ENCODE measurements around the gene SNUPN. TPM values are rescaled to one million over a fixed set of nuclear protein-coding genes. Genes with fewer than 3 reads are reported as not detected.
"Not testable (repeated sequence)": the region's sequence is repeated elsewhere in the genome, so short reads cannot be mapped to it uniquely, and the experiment has no call there.

The SNUPN gene
- total RNA-seq, 2 experiments from 2014 or later: 28.2 to 28.5 TPM

GRCh38 chr15:75639191-75639708 lies 13.7 kb upstream of the SNUPN start:
- TF ChIP-seq CTCF (IDR thresholded peaks at IDR 0.05): no peak
- Mint-ChIP-seq H3K4me1 (ENCODE audit: low read depth) (peaks cover 23% of the 10 kb centered on the region), H3K36me3 (ENCODE audit: low read depth) (peaks cover 25% of the 10 kb centered on the region), H3K27ac (peak overlapping the region; percentile 90), H3K27me3 (no peaks in the 10 kb centered on the region), H3K9me3 (no peaks in the 10 kb centered on the region), H3K4me3 (peak overlapping the region; percentile 90)
- ChIA-PET POLR2A (interaction anchor here (0.8 to 5.8 kb wide), 11 partner anchors 12 to 271 kb away, joined by 3 to 77 read pairs (median 8); partner anchors contain the start of genes MAN2C1, PTPN9, SIN3A and SNUPN), CTCF (interaction anchor here (0.9 to 5.5 kb wide), 9 partner anchors 9 to 272 kb away, joined by 3 to 37 read pairs (median 7); partner anchors contain the start of genes MAN2C1, PTPN9, SIN3A and SNUPN)
- intact Hi-C loops (cut with micrococcal nuclease): no loop called here
- ATAC-seq (no peak), DNase-seq (no peak)

- intact Hi-C loops (cut with micrococcal nuclease): no loop called here
- DNase-seq (no peak), ATAC-seq (no peak)
- Mint-ChIP-seq H3K4me3 (peak overlapping the region; percentile 90), H3K27me3 (no peaks in the 10 kb centered on the region), H3K9me3 (no peaks in the 10 kb centered on the region), H3K4me1 (ENCODE audit: low read depth) (peaks cover 23% of the 10 kb centered on the region), H3K36me3 (ENCODE audit: low read depth) (peaks cover 25% of the 10 kb centered on the region), H3K27ac (peak overlapping the region; percentile 38)
- no peak for TF ChIP-seq CTCF (IDR thresholded peaks at IDR 0.05)
- CTCF ChIA-PET: interaction anchor here (1.2 to 5.5 kb wide), 7 partner anchors 9 to 270 kb away, joined by 3 to 37 read pairs (median 7); partner anchors contain the start of genes MAN2C1, PTPN9, SNUPN and SNX33
- POLR2A ChIA-PET: interaction anchor here (0.6 to 5.8 kb wide), 5 partner anchors 11 to 791 kb away, joined by 3 to 77 read pairs (median 4); partner anchors contain the start of genes SIN3A and SNUPN
These were observed 11.9 kb upstream of the SNUPN start for GRCh38 chr15:75637245-75638009.

- Mint-ChIP-seq H3K4me3 (no peak overlapping the region), H3K27me3 (no peaks in the 10 kb centered on the region), H3K4me1 (ENCODE audit: low read depth) (peaks cover 21% of the 10 kb centered on the region), H3K27ac (no peak overlapping the region), H3K9me3 (no peaks in the 10 kb centered on the region), H3K36me3 (ENCODE audit: low read depth) (peaks cover 25% of the 10 kb centered on the region)
- ChIA-PET CTCF (interaction anchor here (0.8 to 1.8 kb wide), 3 partner anchors 11 to 268 kb away, joined by 3 to 7 read pairs (median 4); partner anchors contain the start of gene SNX33), POLR2A (interaction anchor here (5.8 kb wide), 1 partner anchor 9 kb away, joined by 64 read pairs; the partner anchor contains the start of gene SNUPN)
- ATAC-seq: no peak
- intact Hi-C loops (cut with micrococcal nuclease): no loop called here
- DNase-seq: no peak
- TF ChIP-seq CTCF (IDR thresholded peaks at IDR 0.05): no peak
These were observed 10.5 kb upstream of the SNUPN start for GRCh38 chr15:75636026-75636425.

GRCh38 chr15:75633922-75634321 lies 8.4 kb upstream of the SNUPN start:
- CTCF ChIA-PET: interaction anchor here (0.8 kb wide), 1 partner anchor 125 kb away, joined by 3 read pairs; no protein-coding TSS in a partner anchor
- H3K9me3 Mint-ChIP-seq; ATAC-seq; intact Hi-C loops (cut with micrococcal nuclease); H3K27ac Mint-ChIP-seq; H3K4me3 Mint-ChIP-seq; H3K27me3 Mint-ChIP-seq; DNase-seq: not testable (repeated sequence)
- POLR2A ChIA-PET: interaction anchor here (1.8 kb wide), 1 partner anchor 8 kb away, joined by 8 read pairs; the partner anchor contains the start of gene SNUPN
- Mint-ChIP-seq H3K4me1 (ENCODE audit: low read depth) (peaks cover 18% of the 10 kb centered on the region), H3K36me3 (ENCODE audit: low read depth) (peaks cover 18% of the 10 kb centered on the region)

- CTCF ChIA-PET: no interaction called here
- Mint-ChIP-seq H3K4me1 (ENCODE audit: low read depth) (peaks cover 12% of the 10 kb centered on the region), H3K27me3 (no peaks in the 10 kb centered on the region), H3K4me3 (no peak overlapping the region), H3K36me3 (ENCODE audit: low read depth) (peaks cover under 1% of the 10 kb centered on the region), H3K27ac (no peak overlapping the region), H3K9me3 (no peaks in the 10 kb centered on the region)
- no peak for ATAC-seq
- TF ChIP-seq CTCF (IDR thresholded peaks at IDR 0.05): no peak
- DNase-seq: no peak
- intact Hi-C loops (cut with micrococcal nuclease): no loop called here
- POLR2A ChIA-PET: no interaction called here
These were observed 6.4 kb upstream of the SNUPN start for GRCh38 chr15:75631935-75632334.

All from activated CD8-positive, alpha-beta T cell treated with anti-CD3 and anti-CD28 coated beads for 36 hours (primary cell).